SK-N-SH (cell line): ENCODE measurements around the gene CCDC148. TPM values are rescaled to one million over a fixed set of nuclear protein-coding genes. Genes with fewer than 3 reads are reported as not detected.

Experiments used
- CTCF ChIA-PET: fragments of 300-600, 350-600 bp; formaldehyde crosslinking; extraction: SDS; loops from one replicate; lab custom pipeline; 2021; lab: Yijun Ruan, JAX
- POLR2A ChIA-PET: fragments of 350-600 bp; sonication (Branson Sonifier 250); formaldehyde crosslinking; extraction: SDS; loops from one replicate; lab custom pipeline; 2020; ENCODE audit warnings: antibody characterized with exemption, inconsistent platforms; lab: Yijun Ruan, JAX
- DNase-seq: peaks from one replicate; pipeline ENCODE4 v3.0.0; 2012
- H2AFZ ChIP-seq: fragments of 200-600 bp; sonication (generic); 2 replicates; pipeline ENCODE4 v1.8.1; 2016; ENCODE audit warnings: antibody characterized with exemption, mild to moderate bottlenecking, low read depth
- H3F3A ChIP-seq: fragments of 200-600 bp; sonication (generic); replicated peaks from 2 replicates; pipeline ENCODE3; 2016; ENCODE audit warnings: antibody characterized with exemption, mild to moderate bottlenecking; ENCODE audit not compliant: insufficient read depth
- H3K27ac ChIP-seq, 2 experiments: fragments of 200-500 bp in 1 of 2; fragments of 200-600 bp in 1 of 2; sonication (Bioruptor generic) in 1 of 2; sonication (generic), shearing (Covaris generic) in 1 of 2; 2 replicates each; pipeline versions ENCODE4 v1.5.1 to v1.6.1; 2014 to 2016; ENCODE audit warnings: low read depth in 2 of 2, inconsistent platforms in 1 of 2, low read length in 1 of 2, mild to moderate bottlenecking in 1 of 2, mixed read lengths in 1 of 2
- H3K27me3 ChIP-seq: fragments of 200-600 bp; sonication (generic), shearing (Covaris generic); 2 replicates; pipeline ENCODE4 v1.6.1; 2016; ENCODE audit warnings: mixed run types; ENCODE audit not compliant: insufficient read depth
- H3K36me3 ChIP-seq, 2 experiments: fragments of 200-500 bp in 1 of 2; fragments of 200-600 bp in 1 of 2; sonication (Bioruptor generic) in 1 of 2; sonication (generic) in 1 of 2; replicated peaks in 1 of 2; 2 replicates each; pipeline versions ENCODE3 to v1.5.1; 2014 to 2016; ENCODE audit warnings: low read length in 1 of 2, mild to moderate bottlenecking in 1 of 2; ENCODE audit not compliant: insufficient read depth in 2 of 2, control insufficient read depth in 1 of 2
- H3K4me1 ChIP-seq, 2 experiments: fragments of 200-500 bp in 1 of 2; fragments of 200-600 bp in 1 of 2; sonication (Bioruptor generic) in 1 of 2; sonication (generic), shearing (Covaris generic) in 1 of 2; 2 replicates each; pipeline versions ENCODE4 v1.5.1 to v1.6.1; 2014 to 2016; ENCODE audit warnings: low read depth in 1 of 2, low read length in 1 of 2, mixed run types in 1 of 2; ENCODE audit not compliant: insufficient read depth in 2 of 2, control insufficient read depth in 1 of 2
- H3K4me2 ChIP-seq: fragments of 200-600 bp; sonication (generic), shearing (Covaris generic); 2 replicates; pipeline ENCODE4 v1.6.1; 2017; ENCODE audit warnings: mixed run types
- H3K4me3 ChIP-seq, 2 experiments: fragments of 200-500 bp in 1 of 2; fragments of 200-600 bp in 1 of 2; sonication (Bioruptor generic) in 1 of 2; sonication (generic), shearing (Covaris generic) in 1 of 2; 2 replicates each; pipeline versions ENCODE4 v1.5.1 to v1.8.1; 2014 to 2016; ENCODE audit warnings: low read depth in 2 of 2, inconsistent platforms in 1 of 2, low read length in 1 of 2, mild to moderate bottlenecking in 1 of 2, mixed read lengths in 1 of 2, moderate library complexity in 1 of 2
- H3K79me2 ChIP-seq: fragments of 200-600 bp; sonication (generic); 2 replicates; pipeline ENCODE4 v1.8.1; 2017; ENCODE audit warnings: mild to moderate bottlenecking; ENCODE audit not compliant: insufficient read depth
- H3K9ac ChIP-seq: fragments of 200-600 bp; sonication (generic); 2 replicates; pipeline ENCODE4 v1.6.1; 2017; ENCODE audit warnings: mixed run types
- H3K9me2 ChIP-seq: fragments of 200-600 bp; sonication (generic); 2 replicates; pipeline ENCODE4 v1.6.1; 2017; ENCODE audit warnings: mixed run types
- H3K9me3 ChIP-seq: fragments of 200-600 bp; sonication (generic); 2 replicates; pipeline ENCODE4 v1.6.1; 2017; ENCODE audit warnings: mixed run types, mild to moderate bottlenecking, moderate library complexity
- H4K20me1 ChIP-seq: fragments of 200-600 bp; sonication (generic); 2 replicates; pipeline ENCODE4 v1.6.1; 2017; ENCODE audit warnings: mild to moderate bottlenecking, mixed run types; ENCODE audit not compliant: insufficient read depth
- FOXM1 ChIP-seq: IDR thresholded peaks from 2 replicates; pipeline ENCODE4 v1.4.0; 2012; ENCODE audit warnings: low read depth, mild to moderate bottlenecking
- MEF2A ChIP-seq: IDR thresholded peaks from 2 replicates; pipeline ENCODE4 v1.4.0; 2012; ENCODE audit warnings: low read depth, borderline replicate concordance
- RXRA ChIP-seq: IDR thresholded peaks from 2 replicates; pipeline ENCODE4 v1.4.0; 2012; ENCODE audit warnings: low read depth, mild to moderate bottlenecking, borderline replicate concordance
- SIN3A ChIP-seq: IDR thresholded peaks from 2 replicates; pipeline ENCODE4 v1.6.1; 2012; ENCODE audit warnings: low read depth, mild to moderate bottlenecking, low read length, moderate library complexity, borderline replicate concordance
- TAF1 ChIP-seq: IDR thresholded peaks from 2 replicates; pipeline ENCODE4 v1.6.1; 2012; ENCODE audit warnings: low read depth, mild to moderate bottlenecking, low read length, moderate library complexity, borderline replicate concordance
- YY1 ChIP-seq: IDR thresholded peaks from 2 replicates; pipeline ENCODE4 v1.4.0; 2012; ENCODE audit warnings: low read depth, mild to moderate bottlenecking
- WGBS: methylation state at CpG from one replicate; pipeline ENCODE4 v1.1.6; 2017; ENCODE audit warnings: low lambda C conversion rate; 5-methylcytosine and 5-hydroxymethylcytosine counted together
- polyA plus RNA-seq, 3 experiments: library from polyadenylated mRNA; depleted of rRNA; stranded (reverse); fragments of >200 nt; gene quantifications; 2 replicates each; pipeline ENCODE4 v1.2.3, GENCODE V29; 2012
- TF ChIP-seq, protein P1 (sequence below): IDR thresholded peaks from 2 replicates; pipeline ENCODE4 v1.4.0; 2012; ENCODE audit warnings: low read depth, borderline replicate concordance
- TF ChIP-seq, protein P2 (sequence below): IDR thresholded peaks from 2 replicates; pipeline ENCODE4 v1.4.0; 2012; ENCODE audit warnings: low read depth, borderline replicate concordance
- TF ChIP-seq, protein P3 (sequence below): fragments of 200-600 bp; sonication (generic); IDR thresholded peaks from 2 replicates; pipeline ENCODE4 v1.6.1; 2017; ENCODE audit warnings: antibody characterized with exemption, mild to moderate bottlenecking, moderate library complexity

The CCDC148 gene
- polyA plus RNA-seq, 1 of the 3 experiments (the other 2 are of a cell fraction), result 0.18 TPM

DNA sequence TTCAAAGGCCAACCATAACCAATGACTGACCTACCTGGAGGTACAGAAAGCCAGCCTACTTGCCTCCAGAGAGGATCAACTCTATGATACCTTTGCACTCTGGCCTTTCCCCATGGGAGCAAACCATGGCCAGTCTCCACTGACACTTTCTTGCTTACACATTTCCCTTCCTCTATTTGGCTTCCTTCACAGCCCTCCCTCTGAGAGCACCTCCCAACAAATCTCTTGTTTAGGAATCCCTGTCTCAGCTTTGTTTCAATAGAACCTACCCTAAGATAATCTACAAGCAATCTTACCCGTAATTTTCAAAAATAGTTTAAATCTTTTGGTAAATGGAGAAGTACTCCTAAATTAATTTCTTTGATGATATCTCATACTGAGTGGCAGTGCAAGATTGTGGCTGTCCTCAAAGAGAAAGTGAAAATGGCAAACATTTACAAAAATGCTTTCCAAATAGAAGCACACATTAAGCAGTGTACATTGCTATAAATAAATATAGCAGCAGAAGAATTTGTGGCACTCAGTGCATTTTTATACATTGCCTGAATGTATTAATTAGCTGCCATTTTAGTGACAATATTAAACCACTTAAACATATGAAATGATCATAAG lies 140.6 kb downstream of the CCDC148 start:
- H3K27ac ChIP-seq, result no peak overlapping the region
- no peaks in the 10 kb centered on the region for H4K20me1 ChIP-seq
- TF ChIP-seq, protein P1, sequence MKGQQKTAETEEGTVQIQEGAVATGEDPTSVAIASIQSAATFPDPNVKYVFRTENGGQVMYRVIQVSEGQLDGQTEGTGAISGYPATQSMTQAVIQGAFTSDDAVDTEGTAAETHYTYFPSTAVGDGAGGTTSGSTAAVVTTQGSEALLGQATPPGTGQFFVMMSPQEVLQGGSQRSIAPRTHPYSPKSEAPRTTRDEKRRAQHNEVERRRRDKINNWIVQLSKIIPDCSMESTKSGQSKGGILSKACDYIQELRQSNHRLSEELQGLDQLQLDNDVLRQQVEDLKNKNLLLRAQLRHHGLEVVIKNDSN, result no peak
- TF ChIP-seq TAF1 (no peak), MEF2A (no peak), FOXM1 (no peak)
- TF ChIP-seq, protein P2, sequence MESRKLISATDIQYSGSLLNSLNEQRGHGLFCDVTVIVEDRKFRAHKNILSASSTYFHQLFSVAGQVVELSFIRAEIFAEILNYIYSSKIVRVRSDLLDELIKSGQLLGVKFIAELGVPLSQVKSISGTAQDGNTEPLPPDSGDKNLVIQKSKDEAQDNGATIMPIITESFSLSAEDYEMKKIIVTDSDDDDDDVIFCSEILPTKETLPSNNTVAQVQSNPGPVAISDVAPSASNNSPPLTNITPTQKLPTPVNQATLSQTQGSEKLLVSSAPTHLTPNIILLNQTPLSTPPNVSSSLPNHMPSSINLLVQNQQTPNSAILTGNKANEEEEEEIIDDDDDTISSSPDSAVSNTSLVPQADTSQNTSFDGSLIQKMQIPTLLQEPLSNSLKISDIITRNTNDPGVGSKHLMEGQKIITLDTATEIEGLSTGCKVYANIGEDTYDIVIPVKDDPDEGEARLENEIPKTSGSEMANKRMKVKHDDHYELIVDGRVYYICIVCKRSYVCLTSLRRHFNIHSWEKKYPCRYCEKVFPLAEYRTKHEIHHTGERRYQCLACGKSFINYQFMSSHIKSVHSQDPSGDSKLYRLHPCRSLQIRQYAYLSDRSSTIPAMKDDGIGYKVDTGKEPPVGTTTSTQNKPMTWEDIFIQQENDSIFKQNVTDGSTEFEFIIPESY, result no peak
- TF ChIP-seq, protein P3, sequence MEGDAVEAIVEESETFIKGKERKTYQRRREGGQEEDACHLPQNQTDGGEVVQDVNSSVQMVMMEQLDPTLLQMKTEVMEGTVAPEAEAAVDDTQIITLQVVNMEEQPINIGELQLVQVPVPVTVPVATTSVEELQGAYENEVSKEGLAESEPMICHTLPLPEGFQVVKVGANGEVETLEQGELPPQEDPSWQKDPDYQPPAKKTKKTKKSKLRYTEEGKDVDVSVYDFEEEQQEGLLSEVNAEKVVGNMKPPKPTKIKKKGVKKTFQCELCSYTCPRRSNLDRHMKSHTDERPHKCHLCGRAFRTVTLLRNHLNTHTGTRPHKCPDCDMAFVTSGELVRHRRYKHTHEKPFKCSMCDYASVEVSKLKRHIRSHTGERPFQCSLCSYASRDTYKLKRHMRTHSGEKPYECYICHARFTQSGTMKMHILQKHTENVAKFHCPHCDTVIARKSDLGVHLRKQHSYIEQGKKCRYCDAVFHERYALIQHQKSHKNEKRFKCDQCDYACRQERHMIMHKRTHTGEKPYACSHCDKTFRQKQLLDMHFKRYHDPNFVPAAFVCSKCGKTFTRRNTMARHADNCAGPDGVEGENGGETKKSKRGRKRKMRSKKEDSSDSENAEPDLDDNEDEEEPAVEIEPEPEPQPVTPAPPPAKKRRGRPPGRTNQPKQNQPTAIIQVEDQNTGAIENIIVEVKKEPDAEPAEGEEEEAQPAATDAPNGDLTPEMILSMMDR, result no peak
- TF ChIP-seq, all 33 proteins: peak for 0
- CTCF ChIA-PET, result interaction anchor here (0.6 kb wide), 1 partner anchor 115 kb away, joined by 3 read pairs; no protein-coding TSS in a partner anchor
- Histone ChIP-seq H3K9me2 (no peaks in the 10 kb centered on the region), H3K27me3 (no peaks in the 10 kb centered on the region), H3K4me2 (no peak overlapping the region), H2AFZ (no peak overlapping the region), H3K4me3 (no peak overlapping the region), H3K79me2 (no peaks in the 10 kb centered on the region), H3K4me1 (no peaks in the 10 kb centered on the region; a peak in 1 of 4 replicates), H3K9ac (no peak overlapping the region), H3K36me3 (no peaks in the 10 kb centered on the region), H3K9me3 (no peaks in the 10 kb centered on the region), H3F3A (no peaks in the 10 kb centered on the region)
- POLR2A ChIA-PET, result no interaction called here
- WGBS, result 43% methylated on average over 1 of the region's 1 CpG
- no peak for DNase-seq

DNA sequence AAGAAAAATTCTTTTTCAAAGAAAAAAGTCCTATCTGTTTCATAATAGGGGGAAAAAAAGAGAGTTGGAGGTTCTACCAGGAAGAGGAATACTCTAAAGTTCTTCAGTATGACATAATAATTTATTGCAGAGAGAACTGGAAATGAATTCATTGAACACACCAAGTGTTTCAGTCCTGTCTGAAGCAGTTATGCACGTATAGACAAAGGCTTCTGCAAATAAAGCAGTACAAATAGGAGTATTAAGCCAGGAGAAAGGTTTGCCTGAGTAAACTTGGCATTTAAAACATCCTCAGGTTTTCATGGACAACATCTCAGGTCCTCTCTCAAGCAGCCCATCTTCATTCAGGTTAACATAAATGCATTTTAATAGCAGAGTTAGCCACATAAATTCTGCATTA lies 141.6 kb downstream of the CCDC148 start:
- Histone ChIP-seq H4K20me1 (no peaks in the 10 kb centered on the region), H3K9me2 (no peaks in the 10 kb centered on the region), H3K27ac (no peak overlapping the region), H3K4me3 (no peak overlapping the region), H3F3A (no peaks in the 10 kb centered on the region), H3K9ac (no peak overlapping the region), H3K36me3 (no peaks in the 10 kb centered on the region), H3K27me3 (no peaks in the 10 kb centered on the region), H3K4me2 (no peak overlapping the region), H3K9me3 (no peaks in the 10 kb centered on the region), H3K4me1 (no peaks in the 10 kb centered on the region; a peak in 1 of 4 replicates), H2AFZ (no peak overlapping the region), H3K79me2 (no peaks in the 10 kb centered on the region)
- ChIA-PET CTCF (no interaction called here), POLR2A (no interaction called here)
- no peak for DNase-seq
- 12% methylated on average over 1 of the region's 1 CpG for WGBS
- no peak for TF ChIP-seq SIN3A
- TF ChIP-seq RXRA, result no peak
- no peak for TF ChIP-seq YY1
